Measurements from ENCODE around the gene YPEL3.
"Not testable (repeated sequence)": the region's sequence is repeated elsewhere in the genome, so short reads cannot be mapped to it uniquely, and the experiment has no call there.

Gene YPEL3

GRCh38 chr16:30116291-30117207 is 20.5 kb upstream of the YPEL3 start:
- DNase-seq = no peak

GRCh38 chr16:30115238-30115637 is 19.2 kb upstream of the YPEL3 start:
- DNase-seq = peak in 1 of 2 donors; percentile 31

- DNase-seq = not testable (repeated sequence)
Measured at GRCh38 chr16:30114833-30115232, 18.8 kb upstream of the YPEL3 start.

DNA sequence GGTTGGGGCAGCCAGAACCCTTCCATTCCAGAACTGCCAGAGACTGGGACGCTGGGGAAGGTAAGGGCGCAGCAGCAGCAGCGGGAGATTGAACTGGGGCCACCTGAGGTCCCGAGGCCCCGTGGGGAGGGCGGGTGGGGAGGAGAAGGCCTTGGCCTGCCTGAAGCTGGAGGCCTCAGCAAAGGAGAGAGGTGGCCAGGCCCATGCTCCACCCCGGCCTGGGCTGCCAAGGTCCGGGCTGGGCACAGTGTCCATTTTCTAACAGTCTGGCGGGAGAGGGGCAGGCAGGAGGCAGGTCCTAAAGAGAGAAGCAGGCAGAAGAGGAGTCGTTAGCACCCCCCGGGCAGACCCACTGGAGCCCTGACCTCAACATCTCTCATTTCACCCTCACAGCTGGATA is 18.4 kb upstream of the YPEL3 start:
- no peak for DNase-seq

DNA sequence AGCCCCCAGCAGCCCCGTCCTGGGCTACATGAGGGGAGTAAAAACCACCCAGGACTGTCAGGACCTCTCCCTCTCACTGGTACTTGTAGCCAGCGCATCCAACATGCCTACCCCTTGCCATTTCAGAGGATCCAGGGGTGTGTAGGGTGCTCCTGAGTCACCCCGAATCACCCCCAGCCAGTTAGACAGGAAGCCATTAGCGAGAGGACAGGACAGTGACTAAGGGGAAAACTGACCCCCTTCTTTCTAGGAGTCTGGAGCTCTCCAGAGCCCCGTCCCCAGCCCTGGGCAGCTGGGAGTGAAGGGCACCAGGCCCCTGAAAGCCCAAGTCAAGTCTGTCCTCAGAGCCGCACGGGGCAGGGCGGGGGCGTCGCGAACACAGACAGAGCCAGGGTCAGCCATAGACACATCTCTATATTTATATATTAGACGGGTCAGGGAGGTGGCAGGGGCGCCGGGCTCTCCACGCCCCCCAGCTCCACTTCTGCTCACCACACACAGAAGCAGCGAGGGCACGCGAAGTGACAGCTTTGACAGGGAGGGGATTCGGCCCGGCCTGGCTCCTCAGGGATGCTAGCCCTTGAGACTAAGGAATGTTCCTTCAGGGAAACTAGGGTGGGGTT is 17.8 kb upstream of the YPEL3 start:
- DNase-seq = no peak

DNA sequence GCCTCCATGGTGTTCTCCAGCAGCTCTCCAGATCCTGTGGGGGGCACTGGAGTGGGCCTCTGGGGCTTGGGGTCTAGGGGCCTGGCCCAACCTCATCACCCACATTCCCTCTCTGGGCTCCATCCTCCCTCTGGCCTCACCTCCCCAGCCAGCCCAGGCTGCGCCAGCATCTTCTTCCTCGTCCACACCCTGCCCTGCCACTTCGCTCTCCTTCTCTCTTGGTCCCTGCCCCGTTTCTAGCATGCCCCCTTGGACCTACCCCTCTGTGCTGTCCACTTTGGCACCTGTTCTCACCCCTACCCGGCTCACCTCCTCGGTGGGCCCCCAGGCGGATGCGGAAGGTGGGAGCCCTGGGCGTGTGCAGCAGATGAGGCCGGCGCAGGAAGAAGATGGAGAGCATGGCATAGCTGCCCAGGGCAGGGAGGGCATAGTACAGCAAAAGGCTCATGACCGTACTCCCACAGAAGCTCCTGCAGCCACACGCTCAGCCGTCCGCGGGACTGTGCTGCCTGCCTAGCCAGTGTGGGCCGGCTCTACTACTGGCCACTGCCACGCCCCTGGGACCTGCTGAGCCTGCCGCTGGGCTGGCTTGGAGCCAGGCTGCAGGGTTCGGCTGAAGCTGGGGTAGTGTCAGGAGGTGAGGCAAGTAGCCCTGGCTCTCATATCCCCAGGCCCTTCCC is 17.2 kb upstream of the YPEL3 start, which contains the start of gene GDPD3:
TSS of gene GDPD3 (minus strand) at position 507 of the 680 bp plus-strand sequence. CDS start at position 448, 59 bp downstream.
- no peak for DNase-seq

DNA sequence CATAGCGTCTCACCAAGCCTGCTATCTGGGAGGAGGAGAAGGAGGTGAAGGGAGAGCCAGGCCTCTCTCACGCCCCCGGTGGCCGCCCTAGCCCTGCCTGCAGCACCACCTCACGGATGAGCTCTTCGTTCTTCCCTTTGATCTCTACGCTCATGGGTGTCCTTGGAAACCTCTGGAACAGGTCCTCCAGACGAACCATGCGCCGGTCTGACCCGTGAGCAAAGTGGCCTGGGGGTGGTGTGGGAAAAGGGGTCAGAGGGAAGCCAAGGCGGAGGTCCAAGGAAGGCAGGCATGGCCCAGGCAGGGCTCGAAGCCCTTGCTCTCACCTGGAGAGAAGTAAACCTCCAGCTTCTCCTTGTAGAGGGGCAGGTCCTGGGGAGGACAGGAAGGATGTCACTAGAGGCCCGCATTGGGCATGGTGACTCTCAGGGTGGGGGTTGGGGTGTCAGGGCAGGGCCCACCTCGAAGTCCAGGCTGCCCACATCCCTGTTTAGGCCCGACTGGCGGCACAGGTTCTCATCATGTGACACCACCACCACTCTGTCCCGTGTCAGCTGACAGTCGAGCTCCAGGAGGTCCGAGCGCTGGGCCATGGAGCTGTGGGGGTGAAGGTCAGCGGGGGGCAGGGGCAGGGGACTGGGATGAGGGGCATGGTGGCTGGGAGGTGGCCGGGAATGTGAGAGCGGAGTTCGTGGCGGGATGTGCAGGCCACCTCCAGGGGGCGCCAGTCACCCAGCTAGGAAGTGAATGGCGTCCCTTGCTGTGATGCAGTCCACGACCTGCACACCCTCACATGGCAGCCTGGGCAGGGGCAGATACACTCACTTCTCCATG is 16.4 kb upstream of the YPEL3 start:
- peak; percentile 48 to 52 for DNase-seq

- DNase-seq = no peak
Measured at GRCh38 chr16:30110661-30111060, 14.6 kb upstream of the YPEL3 start.

DNA sequence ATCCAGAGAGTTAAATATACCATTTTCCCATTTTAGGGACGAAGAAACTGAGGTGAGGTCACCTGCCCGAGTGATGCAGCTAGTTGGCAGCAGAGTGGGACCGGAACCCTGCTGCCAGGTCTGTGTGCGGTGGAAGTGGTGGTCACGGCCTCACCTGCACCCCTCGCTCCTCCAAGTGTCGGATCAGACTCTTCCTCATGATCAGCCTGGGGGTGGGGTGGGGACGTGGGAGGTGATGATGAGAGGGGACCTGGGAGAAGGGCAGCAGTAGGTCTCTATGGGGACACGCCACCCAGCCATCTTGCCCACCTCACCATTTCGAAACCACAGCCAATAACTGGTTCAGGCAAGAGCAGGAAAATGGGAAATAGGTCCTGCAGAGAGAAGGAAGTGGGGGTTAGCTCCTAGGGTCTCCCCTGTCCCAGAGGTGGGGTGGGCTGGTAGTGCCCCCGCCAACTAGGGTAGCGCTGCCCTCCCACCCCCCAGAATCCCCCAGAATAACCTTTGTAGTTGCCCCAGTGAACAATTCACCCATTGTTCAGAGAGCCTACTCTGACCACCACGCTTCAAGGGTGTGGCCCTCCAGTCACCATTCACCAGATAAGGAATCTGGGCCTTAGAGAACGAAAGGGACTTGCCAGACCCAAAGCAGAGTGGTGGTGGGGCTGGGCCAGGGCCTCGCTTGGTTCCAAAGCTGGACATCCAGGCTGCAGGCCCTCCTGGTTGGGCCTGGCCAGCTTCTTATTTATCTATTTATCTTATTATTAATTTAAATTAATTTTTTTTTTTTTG is 12.2 kb upstream of the YPEL3 start:
- no peak for DNase-seq

DNA sequence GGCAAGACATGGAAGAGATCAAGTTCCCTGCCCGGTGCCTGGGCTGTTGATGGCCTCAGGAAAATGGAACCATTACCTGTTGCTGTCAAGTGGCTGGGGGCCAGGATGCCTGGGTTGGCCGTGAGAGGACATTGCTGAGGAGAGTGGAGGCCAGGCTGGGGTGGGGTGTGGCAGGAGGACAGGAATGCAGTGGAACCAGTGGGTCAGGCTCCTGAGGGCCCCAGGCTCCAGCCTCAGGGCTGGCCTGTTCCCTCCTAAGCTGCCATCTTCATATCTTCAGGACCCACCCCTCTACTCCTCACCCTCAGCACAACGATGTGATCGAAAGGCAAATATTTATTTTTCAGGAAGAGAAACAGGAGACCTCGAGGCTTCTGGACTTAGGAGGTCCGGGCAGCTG is 8.5 kb upstream of the YPEL3 start:
- DNase-seq = no peak

- DNase-seq = no peak
Measured at GRCh38 chr16:30104090-30104489, 8.1 kb upstream of the YPEL3 start.

DNA sequence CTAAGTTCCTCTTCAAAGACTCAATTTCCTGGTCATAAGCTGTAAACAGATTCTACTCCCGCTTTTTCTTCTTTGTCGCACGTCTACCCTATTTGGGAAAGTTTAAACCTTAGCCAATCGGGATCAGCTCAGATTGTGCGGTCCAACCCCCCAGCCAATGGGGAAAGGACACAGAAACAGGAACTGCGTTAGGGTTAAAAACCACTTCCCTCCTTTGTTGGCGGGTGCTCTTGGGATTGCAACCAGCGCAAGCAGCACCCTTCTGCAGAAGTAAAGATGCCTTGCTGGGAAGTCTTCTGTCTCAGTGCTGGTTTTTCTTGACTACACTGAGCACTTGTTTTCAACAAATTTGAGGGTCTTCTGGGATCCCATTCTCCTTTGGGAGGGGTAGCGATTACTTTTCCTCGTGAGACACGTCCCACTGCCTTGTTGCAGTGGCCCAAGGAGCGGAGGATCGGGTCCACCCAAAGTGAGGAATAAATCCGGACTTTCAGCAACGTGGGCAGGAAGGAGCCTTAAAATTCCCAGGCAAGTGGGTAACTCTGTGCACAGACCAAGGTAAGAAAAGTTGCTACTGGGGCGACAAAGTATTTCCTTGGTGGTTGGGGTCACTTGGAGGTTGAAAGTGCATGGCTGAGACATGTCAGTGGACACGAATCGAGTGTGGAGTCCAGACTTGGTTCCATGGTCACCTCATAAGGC is 1.0 kb upstream of the YPEL3 start:
- peak; percentile 39 to 42 for DNase-seq

GRCh38 chr16:30095166-30096078 is 591 bp downstream of the YPEL3 start:
- peak in 1 of 2 donors; percentile 14 for DNase-seq

DNA sequence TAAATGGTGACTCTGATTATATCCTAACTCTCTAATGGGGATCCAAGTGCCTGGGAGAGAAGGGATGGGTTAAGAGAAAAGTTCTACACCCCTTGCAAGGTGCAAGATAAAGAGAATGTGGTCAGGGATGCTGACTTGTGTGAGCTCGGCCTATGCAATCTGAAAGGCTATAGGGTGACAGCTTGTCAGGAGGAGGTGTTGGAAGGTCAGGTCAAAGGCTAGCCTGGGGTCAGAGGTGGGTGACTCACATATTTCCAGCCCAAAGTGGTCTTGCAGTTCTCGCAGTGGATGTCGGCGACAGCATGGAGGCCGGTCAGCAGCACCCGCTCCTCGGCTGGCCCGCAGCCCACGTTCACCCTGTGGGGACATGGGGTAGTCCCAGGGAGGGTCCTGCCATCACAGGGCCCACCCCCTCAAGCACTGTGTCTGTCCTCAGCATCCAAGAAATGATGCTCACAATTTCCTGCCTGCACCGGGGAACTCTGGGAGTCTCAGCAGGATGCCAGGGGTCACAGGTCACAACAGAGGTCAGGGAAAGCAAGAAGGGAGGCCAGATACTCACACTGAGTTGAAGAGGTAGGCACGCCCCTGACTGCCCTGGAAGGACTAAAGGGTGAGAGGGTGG is 1.4 kb downstream of the YPEL3 start:
- no peak for DNase-seq

DNA sequence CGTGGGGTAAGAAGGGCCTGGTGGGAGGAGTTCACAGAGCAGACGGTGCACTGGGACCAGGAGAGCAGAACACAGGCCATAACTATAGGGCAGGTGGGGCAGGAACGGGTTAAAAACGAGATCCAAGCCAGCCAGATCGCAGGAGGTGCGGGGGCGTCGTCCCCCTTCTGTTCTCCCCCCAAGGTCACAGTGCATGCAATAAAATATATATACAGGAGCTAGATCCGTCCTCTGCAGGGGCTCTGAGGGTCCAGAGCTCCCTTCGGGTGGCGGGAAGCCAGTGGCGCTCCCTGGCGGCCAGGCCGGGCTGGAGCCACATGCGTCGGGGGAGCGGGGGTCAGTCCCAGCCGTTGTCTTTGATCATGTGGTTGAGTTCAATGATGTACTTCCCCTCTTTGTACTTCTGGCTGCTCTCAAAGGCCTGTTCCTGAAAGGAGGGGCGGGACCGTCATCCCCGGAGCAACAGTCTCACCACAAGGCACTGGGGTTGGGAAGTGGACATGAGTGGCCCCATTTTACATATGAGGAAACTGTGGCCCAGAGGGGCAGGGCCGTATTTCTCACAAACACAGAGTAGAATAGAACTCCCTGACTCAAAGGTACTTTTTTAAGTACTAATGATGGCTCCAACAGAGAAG is 3.5 kb downstream of the YPEL3 start:
- peak; percentile 82 to 90 for DNase-seq

GRCh38 chr16:30091474-30092372 is 4.3 kb downstream of the YPEL3 start, which contains the start of gene TBX6:
TBX6 (minus strand) TSS chr16:30091924; CDS start chr16:30091193, 731 bp downstream.
- DNase-seq = peak; percentile 92 to 93

DNA sequence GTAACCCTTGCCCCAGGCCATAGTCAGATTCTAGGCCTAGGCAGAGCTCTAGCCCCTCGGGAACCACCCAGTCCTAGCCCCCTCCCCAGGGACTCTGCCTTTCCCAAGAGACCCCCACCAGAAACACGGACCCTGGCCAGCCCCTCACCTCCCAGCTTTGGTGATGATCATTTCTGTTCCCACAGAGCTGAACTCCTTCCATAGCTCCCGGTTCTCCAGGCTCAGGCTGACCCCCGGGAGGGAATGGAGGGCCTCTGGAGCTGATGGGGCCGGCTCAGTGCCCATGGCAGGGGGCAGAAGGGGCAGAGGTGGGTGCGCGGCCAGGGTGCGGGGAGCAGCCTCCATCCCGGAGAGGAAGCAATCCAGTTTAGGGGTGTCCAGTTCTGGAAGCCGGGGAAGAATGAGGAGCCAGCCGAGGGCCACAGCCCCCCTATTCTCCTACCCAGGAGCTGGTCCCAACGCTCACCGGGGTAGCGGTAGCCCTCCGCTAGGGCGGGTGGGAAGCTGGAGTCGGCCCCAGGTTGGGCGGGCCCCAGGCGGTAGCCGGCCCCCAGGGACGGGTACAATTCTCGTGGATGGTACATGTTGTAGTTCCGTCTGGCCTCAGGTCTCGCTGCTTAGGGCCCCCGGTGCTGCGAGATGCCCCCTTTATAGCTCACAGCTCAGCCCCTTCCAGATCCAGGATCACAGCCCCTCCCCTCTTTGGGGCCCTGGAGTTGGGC is 5.2 kb downstream of the YPEL3 start:
- no peak for DNase-seq
